Inflammatory macrophage treated with lipopolysaccharide for 4 hours (primary cell): ENCODE results near the gene ZNF595.
"Not testable (repeated sequence)": the region's sequence is repeated elsewhere in the genome, so short reads cannot be mapped to it uniquely, and the experiment has no call there.

Experiments
- DNase-seq: peaks from one replicate; pipeline ENCODE4 v3.0.0-alpha.2; 2020

The ZNF595 gene

DNA sequence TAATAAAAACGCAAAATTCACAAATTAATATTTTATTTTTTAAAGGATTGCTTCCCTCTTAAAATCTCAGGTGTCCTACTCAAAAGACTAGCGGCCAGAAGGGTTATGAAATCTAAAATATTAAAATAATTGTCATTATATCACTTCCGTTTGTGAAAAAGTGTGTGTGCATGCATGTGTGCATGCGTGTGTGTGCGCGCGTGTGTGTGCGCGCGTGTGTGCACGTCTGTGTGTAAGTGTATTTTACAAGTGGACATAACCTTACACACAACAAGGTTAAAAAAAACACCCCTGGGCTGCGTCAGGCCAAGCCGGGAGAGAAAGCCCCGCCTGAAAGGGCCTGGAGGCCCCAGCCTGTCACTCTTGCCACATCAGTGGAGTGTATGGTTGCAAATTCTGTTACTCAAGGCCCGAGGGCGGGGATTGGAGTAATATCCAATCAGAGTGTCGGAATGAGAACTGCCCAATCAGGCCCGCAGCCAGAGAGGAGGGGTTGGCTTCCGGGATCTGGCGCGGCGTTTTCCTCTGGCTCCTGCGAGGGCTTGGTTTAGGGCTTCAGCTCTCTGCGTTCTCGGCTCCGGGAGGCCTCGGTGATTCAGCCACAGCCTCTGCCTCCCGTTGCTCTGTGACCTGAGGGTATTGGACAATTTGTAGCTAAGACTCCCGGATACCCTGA is at the start of gene ZNF595:
ZNF595 (plus strand) TSS at position 518 of the 676 bp plus-strand sequence. CDS start 168 bp downstream, outside the sequence.
- not testable (repeated sequence) for DNase-seq

DNA sequence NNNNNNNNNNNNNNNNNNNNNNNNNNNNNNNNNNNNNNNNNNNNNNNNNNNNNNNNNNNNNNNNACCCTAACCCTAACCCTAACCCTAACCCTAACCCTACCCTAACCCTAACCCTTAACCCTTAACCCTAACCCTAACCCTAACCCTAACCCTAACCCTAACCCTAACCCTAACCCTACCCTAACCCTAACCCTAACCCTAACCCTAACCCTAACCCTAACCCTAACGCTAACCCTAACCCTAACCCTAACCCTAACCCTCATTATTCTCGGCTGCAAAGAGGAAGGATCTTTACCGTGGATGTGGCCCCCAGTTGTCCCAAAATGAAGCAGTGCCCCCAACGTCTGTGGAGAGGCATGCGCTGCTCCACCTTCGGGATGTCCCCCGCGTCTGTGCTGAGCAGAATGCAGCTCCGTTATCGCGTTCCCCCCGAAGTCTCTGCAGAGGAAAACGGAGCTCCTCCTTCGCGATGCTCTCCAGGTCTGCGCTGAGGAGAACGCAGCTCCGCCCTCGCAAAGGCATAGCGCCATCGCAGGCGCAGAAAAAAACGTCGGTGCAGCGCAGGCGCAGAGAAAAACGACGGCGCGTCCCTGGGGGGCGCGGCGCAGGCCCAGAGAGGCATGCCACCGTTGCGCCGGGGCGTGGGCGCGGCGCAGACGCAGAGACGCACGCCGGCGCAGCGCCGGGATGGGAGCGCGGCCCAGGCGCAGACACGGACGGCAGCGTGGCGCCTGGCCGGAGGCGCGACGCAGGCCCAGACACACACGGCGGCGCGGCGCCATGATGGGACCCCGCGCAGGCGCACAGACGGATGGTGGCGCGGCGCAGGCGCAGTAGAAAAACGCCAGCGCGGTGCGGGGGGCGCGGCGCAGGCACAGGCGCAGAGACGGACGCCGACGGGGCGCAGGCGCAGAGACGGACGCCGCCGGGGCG is 42.9 kb upstream of the ZNF595 start:
- DNase-seq, result not testable (repeated sequence)

DNA sequence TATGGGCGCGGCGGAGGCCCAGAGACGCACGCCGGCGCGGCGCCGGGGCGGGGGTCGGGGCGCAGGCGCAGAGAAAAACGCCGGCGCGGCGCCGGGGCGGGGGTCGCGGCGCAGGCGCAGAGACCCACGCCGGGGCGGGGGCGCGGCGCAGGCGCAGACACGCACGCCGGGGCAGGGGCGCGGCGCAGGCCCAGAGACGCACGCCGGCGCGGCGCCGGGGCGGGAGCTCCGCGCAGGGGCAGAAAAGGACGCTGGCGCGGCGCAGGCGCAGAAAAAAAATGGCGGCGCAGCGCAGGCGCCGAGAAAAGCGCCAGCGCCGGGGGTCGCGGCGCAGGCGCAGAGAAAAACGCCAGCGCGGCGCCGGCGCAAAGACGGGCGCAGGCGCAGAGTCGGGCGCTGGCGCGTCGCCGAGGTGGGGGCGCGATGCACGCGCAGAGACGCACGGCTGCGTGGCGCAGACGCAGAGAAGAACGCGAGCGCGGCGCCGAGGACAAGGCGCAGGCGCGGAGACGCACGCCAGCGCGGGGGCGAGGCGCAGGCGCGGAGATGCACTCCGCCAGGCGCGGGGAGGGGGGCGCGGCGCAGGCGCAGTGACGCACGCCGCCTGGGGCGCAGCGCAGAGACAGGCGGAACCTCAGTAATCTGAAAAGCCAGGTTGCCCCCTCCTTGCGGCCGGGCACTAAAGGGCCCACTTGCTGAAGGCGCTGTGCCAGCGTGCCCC is 41.9 kb upstream of the ZNF595 start:
- DNase-seq, result not testable (repeated sequence)

DNA sequence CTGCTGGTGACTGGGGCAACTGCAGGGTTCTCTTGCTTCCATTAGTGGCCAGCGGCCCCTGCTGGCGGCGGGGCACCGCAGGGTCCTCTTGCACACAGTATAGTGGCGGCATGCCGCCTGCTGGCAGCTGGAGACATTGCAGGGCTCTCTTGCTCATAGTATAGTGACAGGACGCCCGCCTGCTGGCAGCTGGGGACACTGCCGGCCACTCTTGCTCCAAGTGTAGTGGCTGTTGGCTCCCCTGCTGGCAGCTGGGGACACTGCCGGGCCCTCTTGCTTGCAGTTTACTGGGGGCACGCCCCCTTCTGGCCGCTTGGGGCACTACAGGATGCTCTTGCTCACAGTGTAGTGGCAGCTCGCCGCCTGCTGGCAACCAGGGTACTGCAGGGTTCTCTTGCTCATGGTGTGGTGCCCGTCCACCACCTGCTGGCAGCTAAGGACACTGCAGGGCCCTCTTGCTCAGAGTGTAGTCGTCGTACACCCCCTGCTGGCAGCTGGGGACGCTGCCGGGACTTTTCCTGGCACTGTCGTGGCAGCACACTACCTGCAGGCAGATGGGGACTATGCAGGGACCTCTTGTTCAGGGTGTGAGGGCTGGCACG is 41.2 kb upstream of the ZNF595 start:
- not testable (repeated sequence) for DNase-seq

DNA sequence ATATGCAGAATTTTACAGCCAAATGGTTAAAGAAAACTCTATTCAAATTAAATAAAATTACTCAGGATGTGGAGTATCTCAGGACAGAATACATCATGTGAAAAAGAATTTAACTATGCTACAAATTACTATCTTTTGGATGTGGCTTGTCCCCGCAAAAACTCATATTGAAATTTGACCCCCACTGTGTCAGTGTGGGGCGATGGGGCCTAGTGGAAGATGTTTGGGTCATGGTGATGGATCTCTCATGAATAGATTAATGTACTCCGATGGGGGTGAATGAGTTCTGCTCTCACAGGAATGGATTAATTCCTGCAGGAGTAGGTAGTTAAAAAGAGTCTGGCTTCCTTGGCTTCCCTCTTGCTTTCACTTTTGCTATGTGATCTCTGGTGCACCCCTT is 35.0 kb upstream of the ZNF595 start:
- DNase-seq, result not testable (repeated sequence)

DNA sequence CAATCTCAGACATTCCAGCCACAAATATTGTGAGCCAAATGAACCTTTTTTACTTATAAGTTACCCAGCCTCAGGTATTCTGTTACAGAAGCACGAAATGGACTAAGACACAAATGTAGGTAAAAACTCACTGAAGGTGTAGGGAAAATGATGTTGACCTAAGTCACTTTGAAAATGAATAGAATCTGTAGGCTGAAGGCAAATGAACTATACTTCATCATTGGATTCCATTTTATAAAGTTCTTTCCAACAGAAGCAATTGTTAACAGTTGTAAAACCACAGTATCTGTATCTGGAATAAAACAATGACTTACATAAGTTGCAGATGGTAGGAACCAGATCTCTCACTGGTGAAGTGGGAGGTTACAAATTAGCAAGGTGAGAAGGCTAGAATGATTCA is 34.5 kb upstream of the ZNF595 start:
- not testable (repeated sequence) for DNase-seq

DNA sequence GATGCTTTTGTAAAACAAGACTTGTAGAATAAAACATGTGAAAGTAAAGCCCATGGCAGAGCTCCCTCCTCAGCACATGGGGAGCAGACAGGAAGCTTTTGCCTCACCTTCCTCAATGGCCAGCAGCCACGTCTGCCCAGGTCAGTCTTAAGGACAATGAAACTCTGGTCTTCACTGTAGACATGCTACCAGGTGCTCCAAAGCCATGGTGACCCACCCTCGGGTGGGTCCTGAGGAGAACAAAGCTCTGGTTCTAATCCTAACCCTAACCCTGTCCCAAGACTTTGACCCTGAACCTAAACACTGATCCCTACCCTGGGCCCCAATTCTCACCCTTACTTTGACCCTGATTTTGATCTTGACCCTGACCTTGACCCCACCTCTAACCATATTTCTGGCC is 30.2 kb upstream of the ZNF595 start:
- not testable (repeated sequence) for DNase-seq

DNA sequence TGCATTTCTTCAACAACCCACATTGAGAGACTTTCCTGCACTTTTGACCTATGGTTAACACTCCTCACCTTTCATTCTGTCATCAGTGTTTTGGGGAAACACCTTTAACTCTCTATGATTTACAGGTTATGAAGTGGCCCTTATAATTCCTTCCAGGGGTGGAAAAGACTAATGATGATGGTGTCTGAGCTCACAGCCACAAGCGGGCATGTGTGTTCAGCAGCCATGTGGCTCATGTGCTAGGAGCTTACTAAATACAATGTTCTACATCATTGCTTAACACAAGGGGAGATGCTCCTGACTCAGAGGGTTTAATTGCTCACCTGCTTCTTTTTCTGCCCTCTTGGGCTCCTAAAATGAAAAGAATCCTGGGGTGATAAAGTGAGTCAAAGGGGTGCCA is 28.8 kb upstream of the ZNF595 start:
- not testable (repeated sequence) for DNase-seq

DNA sequence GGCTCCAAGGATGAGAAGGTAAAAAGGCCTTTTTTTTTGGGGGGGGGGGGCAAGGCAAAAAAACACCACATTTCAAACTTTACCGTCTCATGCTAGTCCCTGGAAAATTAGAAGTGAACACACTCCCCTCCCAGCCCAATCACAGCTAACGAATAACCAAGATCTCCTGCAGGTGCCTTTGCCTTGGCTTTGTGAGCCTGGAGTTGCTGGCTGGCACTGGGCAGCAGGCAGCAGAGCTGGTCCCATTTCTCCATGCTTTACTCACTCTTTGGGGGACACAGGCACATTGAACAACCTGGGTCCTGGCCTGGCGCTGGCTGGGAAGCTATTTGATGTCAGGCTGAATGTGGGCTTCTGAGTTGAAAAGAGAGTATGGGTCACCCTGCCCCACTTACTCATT is 25.6 kb upstream of the ZNF595 start:
- not testable (repeated sequence) for DNase-seq

DNA sequence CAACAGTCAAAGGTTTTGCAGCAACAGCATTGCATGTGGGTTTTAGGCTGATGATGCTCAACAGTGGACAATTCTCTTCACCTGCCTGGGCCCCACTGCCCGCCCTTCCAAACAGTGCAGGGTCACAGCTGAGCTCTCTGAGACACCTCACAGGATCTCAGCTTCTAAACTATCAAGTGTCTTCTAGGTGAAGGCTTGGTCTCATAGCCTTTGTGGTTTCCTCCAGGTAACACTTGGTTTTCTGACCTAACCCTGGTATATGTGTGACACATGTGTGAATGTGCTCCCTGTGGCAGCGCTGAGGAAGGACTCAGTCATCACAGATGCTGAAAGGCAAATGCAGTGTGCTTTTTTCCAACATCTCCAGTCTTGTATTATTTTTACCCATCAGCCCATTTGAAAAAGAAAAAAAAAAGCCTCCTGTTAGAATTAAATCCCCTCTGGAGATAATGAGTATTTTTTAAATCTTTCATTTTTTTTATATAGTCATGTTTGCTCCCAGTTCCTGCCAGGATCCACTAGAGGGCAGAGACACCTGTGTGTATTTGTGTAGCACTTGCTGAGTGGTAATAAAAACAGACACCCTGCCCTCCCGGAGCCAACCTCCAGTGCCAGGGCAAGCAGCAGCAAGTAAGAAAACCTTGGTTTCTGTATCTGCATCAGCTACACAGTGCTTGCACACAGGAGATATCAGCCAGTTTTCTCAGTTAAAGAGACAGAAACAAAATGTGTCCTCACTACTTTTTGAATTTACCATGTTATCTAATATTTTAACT is 24.2 kb upstream of the ZNF595 start:
- not testable (repeated sequence) for DNase-seq

DNA sequence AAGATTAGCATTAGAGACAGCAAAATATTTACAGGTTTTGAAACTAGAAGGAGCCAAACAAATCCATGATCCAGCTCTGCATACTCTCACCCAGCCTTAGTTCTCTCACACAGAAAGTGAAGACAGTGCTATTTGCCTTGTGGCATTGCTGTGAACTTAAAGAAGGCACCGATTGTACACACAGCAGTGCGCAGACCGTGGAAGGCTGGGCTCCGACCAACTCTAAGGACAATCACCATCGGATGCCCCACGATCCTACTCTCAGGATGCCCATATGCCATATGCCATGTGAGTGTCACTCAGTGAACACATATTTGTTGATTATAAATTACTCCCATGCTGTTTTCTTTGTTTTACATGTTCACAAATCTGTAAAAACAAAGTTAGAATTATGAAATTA is 19.8 kb upstream of the ZNF595 start:
- DNase-seq, result not testable (repeated sequence)

DNA sequence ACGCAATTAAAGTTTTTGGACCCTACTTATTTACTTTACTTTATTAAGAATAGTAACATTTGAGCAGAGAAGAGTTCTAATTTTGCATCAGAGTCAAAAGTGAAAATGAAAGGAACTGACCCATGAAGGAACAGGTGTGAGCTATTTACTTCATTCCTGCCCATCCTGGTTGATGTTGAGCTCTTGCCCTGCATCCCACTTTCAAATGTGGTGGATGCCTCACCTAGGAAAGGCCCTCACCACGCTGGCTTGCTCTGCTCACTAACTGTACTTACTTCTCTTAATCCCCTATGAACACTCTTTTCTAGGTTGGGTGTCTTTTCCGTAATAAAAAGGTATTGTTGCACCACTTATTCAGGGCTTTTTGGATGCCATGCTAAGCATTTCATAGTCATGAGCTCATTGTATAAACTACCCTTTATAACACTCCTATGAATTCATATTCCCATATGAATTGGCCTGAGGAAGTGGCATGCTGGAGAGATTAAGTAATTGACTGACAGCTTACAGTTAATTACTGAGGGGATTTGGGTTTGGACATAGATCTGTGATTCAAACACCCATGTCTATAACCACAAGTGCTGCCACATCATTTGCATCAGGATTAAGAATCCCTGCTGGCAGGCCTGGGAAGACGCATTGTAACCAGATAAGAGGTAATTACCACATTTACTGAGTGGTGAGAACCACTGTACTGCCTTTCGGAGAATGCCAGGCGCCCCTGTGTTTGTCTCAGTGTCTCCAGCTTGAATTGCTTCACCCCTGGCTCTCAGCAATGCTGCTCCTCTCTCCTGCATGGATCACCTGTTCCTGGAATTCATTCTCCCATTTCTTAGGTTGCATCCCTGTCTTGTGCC is 16.3 kb upstream of the ZNF595 start:
- not testable (repeated sequence) for DNase-seq

DNA sequence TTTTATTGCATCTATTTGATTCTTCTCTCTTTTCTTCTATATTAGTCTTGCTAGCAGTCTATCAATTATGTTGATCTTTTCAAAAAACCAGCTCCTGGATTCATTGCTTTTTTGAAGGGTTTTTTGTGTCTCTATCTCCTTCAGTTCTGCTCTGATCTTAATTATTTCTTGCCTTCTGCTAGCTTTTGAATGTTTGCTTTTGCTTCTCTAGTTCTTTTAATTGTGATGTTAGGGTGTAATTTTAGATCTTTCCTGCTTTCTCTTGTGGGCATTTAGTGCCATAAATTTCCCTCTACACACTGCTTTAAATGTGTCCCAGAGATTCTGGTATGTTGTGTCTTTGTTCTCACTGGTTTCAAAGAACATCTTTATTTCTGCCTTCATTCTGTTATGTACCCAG is 14.9 kb upstream of the ZNF595 start:
- not testable (repeated sequence) for DNase-seq

DNA sequence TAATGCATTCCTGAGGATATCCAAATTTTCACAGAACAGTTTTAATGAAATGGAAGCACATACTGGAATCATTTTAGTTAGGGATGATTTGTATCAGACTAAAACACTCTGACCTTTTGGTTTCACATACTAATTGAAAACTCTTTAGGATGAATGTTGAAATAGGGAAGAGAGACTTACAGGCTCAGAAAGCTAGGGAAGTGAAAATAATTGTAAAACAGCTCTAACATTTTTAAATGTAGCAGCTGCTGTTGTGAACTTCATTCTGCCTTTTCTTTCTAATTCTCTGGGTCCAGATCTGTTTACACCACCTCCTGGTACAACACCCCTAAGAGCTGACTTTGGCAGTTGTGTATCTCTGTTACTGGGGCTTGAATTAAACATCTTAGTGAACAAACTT is 9.7 kb upstream of the ZNF595 start:
- not testable (repeated sequence) for DNase-seq

DNA sequence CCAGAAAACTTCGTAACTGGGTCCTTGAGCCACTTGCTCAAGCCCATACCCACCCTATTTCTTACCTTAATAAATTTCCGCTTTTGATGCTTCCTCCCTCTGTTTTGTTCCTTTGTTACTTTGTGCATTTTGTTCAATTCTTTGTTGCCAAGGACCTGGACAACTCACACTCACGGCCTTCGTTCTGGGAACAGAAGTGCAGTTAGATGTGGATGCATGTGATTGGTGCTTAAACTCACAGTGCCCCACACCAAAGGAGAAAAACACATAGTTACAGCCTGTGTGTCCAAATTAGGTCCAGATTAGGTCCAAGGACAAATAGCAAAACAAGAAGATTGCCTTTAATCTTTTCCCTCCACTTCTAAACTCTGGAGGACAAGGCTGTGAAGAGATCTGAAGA is 1.9 kb upstream of the ZNF595 start:
- not testable (repeated sequence) for DNase-seq

DNA sequence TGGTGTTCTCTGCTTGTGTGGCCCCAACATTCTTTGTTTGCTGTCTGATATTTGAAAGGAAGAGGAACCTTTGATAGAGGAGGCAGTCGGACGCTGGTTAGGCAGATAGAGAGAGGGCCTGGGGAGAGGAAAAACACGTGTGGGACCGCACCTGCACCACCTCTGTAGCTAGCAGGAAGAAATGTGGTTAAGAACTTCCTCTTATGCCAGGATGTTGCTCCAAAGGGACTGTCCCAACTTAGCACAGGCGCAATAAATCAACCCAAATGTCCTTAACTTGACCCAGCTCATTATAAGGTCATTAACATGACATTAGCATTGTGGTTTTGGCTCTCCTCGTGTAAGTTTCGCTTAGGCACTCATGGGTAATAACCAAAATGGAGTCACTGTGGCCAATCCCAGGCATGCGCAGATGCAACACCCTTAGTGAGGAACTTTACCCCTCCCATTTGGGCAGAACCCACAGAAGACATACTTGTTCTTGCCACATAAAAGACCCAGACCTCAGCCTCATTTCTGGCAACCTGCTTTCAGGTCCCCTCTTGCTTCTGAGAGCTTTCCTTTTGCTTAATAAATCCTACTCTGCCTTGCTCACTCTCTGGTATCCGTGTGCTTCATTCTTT is 1.4 kb upstream of the ZNF595 start:
- DNase-seq, result not testable (repeated sequence)

DNA sequence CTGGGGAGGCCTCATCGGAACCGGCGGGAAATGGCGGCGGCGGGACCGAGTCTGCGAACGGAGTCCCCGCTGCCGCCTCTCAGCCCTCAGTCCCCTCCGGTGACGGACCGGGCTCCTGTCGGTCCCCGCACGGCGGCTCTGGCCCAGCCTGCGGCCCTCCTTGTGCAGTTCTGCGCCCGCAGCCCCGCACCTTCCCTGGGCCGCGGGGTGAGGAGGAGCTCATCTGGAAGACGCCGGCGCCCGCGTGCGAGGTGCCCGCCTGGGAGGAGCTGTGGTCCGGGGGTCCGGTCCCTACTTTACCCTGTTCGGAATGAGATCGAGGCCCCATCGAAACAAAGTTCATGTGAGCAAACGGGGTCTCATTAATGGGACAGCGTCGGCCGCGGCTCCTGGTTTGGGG is 400 bp downstream of the ZNF595 start:
- not testable (repeated sequence) for DNase-seq

DNA sequence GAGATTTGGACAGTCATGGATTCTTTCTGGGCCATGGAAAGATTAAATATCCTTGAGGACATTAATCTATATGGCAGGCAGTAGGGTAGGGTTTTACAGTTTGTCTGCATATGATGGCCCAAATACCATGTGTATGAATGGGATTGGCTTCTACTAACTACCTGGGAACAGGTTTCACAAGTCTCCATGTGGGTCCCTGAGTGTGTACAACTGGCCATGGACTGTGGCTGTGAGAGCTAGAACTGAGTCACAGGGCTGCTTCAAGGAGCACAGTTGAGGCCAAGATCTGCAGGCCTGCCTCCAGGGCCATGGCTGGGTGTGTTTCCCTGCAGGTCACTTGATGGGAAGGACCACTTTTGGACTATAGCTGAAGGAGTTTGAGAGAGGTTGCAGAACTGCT is 11.6 kb downstream of the ZNF595 start:
- not testable (repeated sequence) for DNase-seq

DNA sequence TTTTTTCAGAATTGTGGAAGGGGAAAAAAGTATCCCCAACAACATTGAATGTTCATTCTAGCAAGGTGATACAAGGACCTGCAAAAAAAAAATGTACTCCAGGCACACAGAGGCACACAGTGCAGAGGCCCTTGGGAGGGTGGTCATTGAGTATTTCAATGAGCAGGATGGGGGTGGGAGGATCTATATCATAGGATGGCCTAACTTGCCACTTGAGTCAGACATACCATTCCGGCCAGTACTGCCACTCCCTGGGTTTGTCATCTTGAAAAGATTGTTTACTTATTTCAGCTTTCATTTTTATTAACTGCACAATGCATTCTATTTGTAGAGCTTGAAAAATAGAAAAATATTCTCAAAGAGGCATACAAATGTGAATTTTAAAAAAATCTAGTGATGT is 18.7 kb downstream of the ZNF595 start:
- DNase-seq, result no peak

DNA sequence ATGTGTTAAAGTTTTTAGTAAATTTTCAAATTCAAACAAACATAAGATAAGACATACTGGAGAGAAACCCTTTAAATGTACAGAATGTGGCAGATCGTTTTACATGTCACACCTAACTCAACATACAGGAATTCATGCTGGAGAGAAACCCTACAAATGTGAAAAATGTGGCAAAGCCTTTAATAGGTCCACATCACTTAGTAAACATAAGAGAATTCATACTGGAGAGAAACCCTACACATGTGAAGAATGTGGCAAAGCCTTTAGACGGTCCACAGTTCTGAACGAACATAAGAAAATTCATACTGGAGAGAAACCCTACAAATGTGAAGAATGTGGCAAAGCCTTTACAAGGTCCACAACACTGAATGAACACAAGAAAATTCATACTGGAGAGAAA is 32.8 kb downstream of the ZNF595 start:
- no peak for DNase-seq
